ENCODE data around the gene EFHC1. TPM values are rescaled to one million over a fixed set of nuclear protein-coding genes. Genes with fewer than 3 reads are reported as not detected.
A peak's percentile ranks its signal among the peaks of the same experiment; 100 is the strongest.

Gene EFHC1
- total and polyA plus RNA-seq, 8 donors = 7.2 to 54.3 (median 35.5) TPM

GRCh38 chr6:52499026-52499425 is 78.9 kb downstream of the EFHC1 start:
- WGBS, 5 donors = 50 to 87% (median 72%) methylated on average over 1 of the region's 1 CpG
- DNase-seq = no peak
- intact Hi-C loops (cut with DNase I; ENCODE audit: low total_unique reads) = loop anchor here (10.0 kb wide), 1 partner anchor 74 kb away; the partner anchor contains the start of gene EFHC1
- Histone ChIP-seq H3K4me1 (peaks cover 10 to 40% (median 25%) of the 10 kb centered on the region in 4 donors), H3K9me3 (peaks cover 0 to 5% (median 0%) of the 10 kb centered on the region in 4 donors), H3K36me3 (peaks cover 0 to 23% (median 22%) of the 10 kb centered on the region in 4 donors), H3K4me3 (no peak overlapping the region), H3K27me3 (no peaks in the 10 kb centered on the region), H3K27ac (peak overlapping the region in 4 of 5 donors; percentile 3 to 55 (median 38))
- TF ChIP-seq EP300 (IDR thresholded peaks at IDR 0.05) (no peak), POLR2A (IDR thresholded peaks at IDR 0.05) (no peak), POLR2AphosphoS5 (IDR thresholded peaks at IDR 0.05) (no peak)
- TF ChIP-seq, protein P1, sequence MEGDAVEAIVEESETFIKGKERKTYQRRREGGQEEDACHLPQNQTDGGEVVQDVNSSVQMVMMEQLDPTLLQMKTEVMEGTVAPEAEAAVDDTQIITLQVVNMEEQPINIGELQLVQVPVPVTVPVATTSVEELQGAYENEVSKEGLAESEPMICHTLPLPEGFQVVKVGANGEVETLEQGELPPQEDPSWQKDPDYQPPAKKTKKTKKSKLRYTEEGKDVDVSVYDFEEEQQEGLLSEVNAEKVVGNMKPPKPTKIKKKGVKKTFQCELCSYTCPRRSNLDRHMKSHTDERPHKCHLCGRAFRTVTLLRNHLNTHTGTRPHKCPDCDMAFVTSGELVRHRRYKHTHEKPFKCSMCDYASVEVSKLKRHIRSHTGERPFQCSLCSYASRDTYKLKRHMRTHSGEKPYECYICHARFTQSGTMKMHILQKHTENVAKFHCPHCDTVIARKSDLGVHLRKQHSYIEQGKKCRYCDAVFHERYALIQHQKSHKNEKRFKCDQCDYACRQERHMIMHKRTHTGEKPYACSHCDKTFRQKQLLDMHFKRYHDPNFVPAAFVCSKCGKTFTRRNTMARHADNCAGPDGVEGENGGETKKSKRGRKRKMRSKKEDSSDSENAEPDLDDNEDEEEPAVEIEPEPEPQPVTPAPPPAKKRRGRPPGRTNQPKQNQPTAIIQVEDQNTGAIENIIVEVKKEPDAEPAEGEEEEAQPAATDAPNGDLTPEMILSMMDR (IDR thresholded peaks at IDR 0.05) = no peak

DNA sequence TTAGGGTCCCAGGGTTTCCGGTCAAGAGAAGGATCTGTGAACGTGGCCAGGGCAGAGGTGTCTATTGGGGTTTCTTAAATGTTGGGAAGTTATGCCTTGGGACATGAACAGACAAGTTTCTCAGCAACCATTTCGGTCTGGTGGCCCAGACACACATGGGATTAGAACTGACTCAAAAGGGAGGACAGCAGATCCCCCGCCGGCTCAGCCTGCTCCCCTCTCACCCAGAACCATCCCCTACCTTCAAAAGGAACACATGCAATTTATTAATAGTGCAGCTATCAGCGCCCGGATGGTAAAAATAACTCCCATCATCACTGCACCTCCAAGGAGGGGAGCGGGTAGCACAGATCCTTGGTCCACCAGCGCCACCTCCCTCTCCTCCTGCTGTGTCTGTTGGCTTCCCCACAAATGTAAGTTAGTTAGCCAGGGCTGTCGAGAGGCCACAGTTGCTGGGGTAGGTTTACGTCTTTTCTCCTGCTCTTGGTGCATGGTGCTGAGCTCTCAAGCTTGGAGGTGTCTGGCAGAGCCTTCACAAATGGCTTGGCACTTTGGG is 79.6 kb downstream of the EFHC1 start:
- WGBS, 5 donors = 89 to 96% (median 92%) methylated on average over 11 of the region's 11 CpGs
- Histone ChIP-seq H3K4me1 (peaks cover 17 to 47% (median 32%) of the 10 kb centered on the region in 4 donors), H3K27ac (peak overlapping the region in 3 of 5 donors; percentile 3 to 55 (median 53)), H3K4me3 (no peak overlapping the region), H3K36me3 (peaks cover 0 to 25% (median 22%) of the 10 kb centered on the region in 4 donors), H3K9me3 (peaks cover 0 to 3% (median 0%) of the 10 kb centered on the region in 4 donors), H3K27me3 (no peaks in the 10 kb centered on the region)
- no peak for DNase-seq
- intact Hi-C loops (cut with DNase I; ENCODE audit: low total_unique reads) = loop anchor here (10.0 kb wide), 2 partner anchors 75 kb away; partner anchors contain the start of genes EFHC1 and TRAM2
- TF ChIP-seq POLR2AphosphoS5 (IDR thresholded peaks at IDR 0.05) (no peak), POLR2A (IDR thresholded peaks at IDR 0.05) (no peak), EP300 (IDR thresholded peaks at IDR 0.05) (no peak)
- TF ChIP-seq, protein P1 (IDR thresholded peaks at IDR 0.05) = no peak

GRCh38 chr6:52500238-52501129 is 80.3 kb downstream of the EFHC1 start:
- H3K36me3 ChIP-seq = peaks cover 2 to 33% (median 27%) of the 10 kb centered on the region in 4 donors
- no peaks in the 10 kb centered on the region for H3K9me3 ChIP-seq
- peaks cover 22 to 54% (median 38%) of the 10 kb centered on the region in 4 donors for H3K4me1 ChIP-seq
- TF ChIP-seq, protein P1 (IDR thresholded peaks at IDR 0.05) = no peak
- TF ChIP-seq POLR2A (IDR thresholded peaks at IDR 0.05) = no peak
- TF ChIP-seq POLR2AphosphoS5 (IDR thresholded peaks at IDR 0.05) = no peak
- no peak for TF ChIP-seq EP300 (IDR thresholded peaks at IDR 0.05)
- no peak overlapping the region for H3K4me3 ChIP-seq
- H3K27me3 ChIP-seq = no peaks in the 10 kb centered on the region
- H3K27ac ChIP-seq = peak overlapping the region in 3 of 5 donors; percentile 28 to 55 (median 53)
- WGBS, 5 donors = 66 to 85% (median 84%) methylated on average over 8 to 9 of the region's 9 CpGs
- DNase-seq = no peak
- intact Hi-C loops (cut with DNase I; ENCODE audit: low total_unique reads) = loop anchor here (10.0 kb wide), 1 partner anchor 74 kb away; the partner anchor contains the start of gene TRAM2
